PFSK-1 (cell line): Measurements from ENCODE around the gene TMEM59L.

Source experiments
- FOXP2 ChIP-seq: optimal IDR thresholded peaks from 2 replicates; pipeline ENCODE3; 2011; ENCODE audit warnings: borderline replicate concordance, control low read depth, inconsistent platforms; ENCODE audit not compliant: insufficient read depth; ENCODE audit errors: extremely low read length, extremely low read depth
- POLR2AphosphoS5 ChIP-seq: IDR thresholded peaks from 2 replicates; pipeline ENCODE4 v1.6.1; 2012; ENCODE audit warnings: low read depth, mild to moderate bottlenecking, control low read depth, low read length, moderate library complexity
- REST ChIP-seq, 2 experiments: IDR thresholded peaks; 2 replicates each; pipeline versions ENCODE4 v1.6.1 to v1.8.0; 2011 to 2012; ENCODE audit warnings: low read depth in 2 of 2, low read length in 2 of 2, control low read depth in 1 of 2, inconsistent platforms in 1 of 2, mild to moderate bottlenecking in 1 of 2, moderate library complexity in 1 of 2; ENCODE audit not compliant: insufficient read depth in 1 of 2
- SIN3A ChIP-seq: IDR thresholded peaks from 2 replicates; pipeline ENCODE4 v1.6.1; 2012; ENCODE audit warnings: mild to moderate bottlenecking, low read length, moderate library complexity, borderline replicate concordance; ENCODE audit not compliant: insufficient read depth
- TAF1 ChIP-seq: IDR thresholded peaks from 2 replicates; pipeline ENCODE4 v1.6.1; 2012; ENCODE audit warnings: low read length, control low read depth, borderline replicate concordance; ENCODE audit not compliant: insufficient read depth

- TF ChIP-seq POLR2AphosphoS5, result no peak
- no peak for TF ChIP-seq TAF1
- TF ChIP-seq REST (IDR thresholded peaks at IDR 0.05; ENCODE audit: insufficient read depth in 1 of 2, low read depth in 2 of 2, low read length in 2 of 2), result no peak
- no peak for TF ChIP-seq SIN3A
- no peak for TF ChIP-seq FOXP2
Measured at GRCh38 chr19:18576383-18576782, 36.3 kb upstream of the TMEM59L start.
